K562 (cell line): Measurements from ENCODE around the gene ACSL3.

ENCODE experiments used
- FOXA1 ChIP-seq: fragments of 450-650 bp; IDR thresholded peaks from 2 replicates; pipeline ENCODE4 v1.6.1; 2016; ENCODE audit warnings: mild to moderate bottlenecking, borderline replicate concordance
- IRF1 ChIP-seq: sonication (generic); formaldehyde crosslinking; IDR thresholded peaks from 2 replicates; pipeline ENCODE4 v1.8.0; 2022; ENCODE audit warnings: missing genetic modification reagents, mild to moderate bottlenecking, borderline replicate concordance
- MAFK ChIP-seq: IDR thresholded peaks from 2 replicates; pipeline ENCODE4 v1.6.1; 2011; ENCODE audit warnings: low read length, improper control_type of control experiment
- RFX5 ChIP-seq: IDR thresholded peaks from 2 replicates; pipeline ENCODE4 v1.6.1; 2011; ENCODE audit warnings: low read depth, mild to moderate bottlenecking, improper control_type of control experiment, low read length
- RNF219 ChIP-seq: fragments of 250-450 bp; sonication (Bioruptor Pico); IDR thresholded peaks from 2 replicates; pipeline ENCODE4 v1.5.0; 2022; ENCODE audit warnings: mild to moderate bottlenecking
- SRSF9 ChIP-seq: fragments of 200-400 bp; formaldehyde crosslinking; IDR thresholded peaks from 2 replicates; pipeline ENCODE4 v1.6.1; 2017; ENCODE audit warnings: low read depth, low read length, borderline replicate concordance
- TCF3 ChIP-seq: sonication (generic); formaldehyde crosslinking; IDR thresholded peaks from 2 replicates; pipeline ENCODE4 v1.4.0; 2020; ENCODE audit warnings: mild to moderate bottlenecking, missing genetic modification reagents
- ZNF232 ChIP-seq: sonication (generic); formaldehyde crosslinking; IDR thresholded peaks from 2 replicates; pipeline ENCODE4 v1.8.0; 2022; ENCODE audit warnings: mild to moderate bottlenecking, missing genetic modification reagents
- ZNF778 ChIP-seq: fragments of 450-650 bp; formaldehyde crosslinking; IDR thresholded peaks from 2 replicates; pipeline ENCODE4 v1.4.0; 2020; ENCODE audit warnings: mild to moderate bottlenecking, moderate library complexity

GRCh38 chr2:222862909-222863544 is 2.2 kb downstream of the ACSL3 start:
- TF ChIP-seq TCF3 (CRISPR knock-in tag) (no peak), SRSF9 (no peak), ZNF232 (CRISPR knock-in tag) (no peak), FOXA1 (no peak), RNF219 (CRISPR knock-in tag) (no peak), RFX5 (no peak), IRF1 (CRISPR knock-in tag) (no peak), MAFK (no peak), ZNF778 (CRISPR knock-in tag) (no peak)
